BLaER1 treated with 17β-estradiol and CSF1 and Interleukin-3, amounts not matched to agents 10 nM and 100 nM (cell line): ENCODE results near the gene MTARC1.
A peak's percentile ranks its signal among the peaks of the same experiment; 100 is the strongest.

Experiments
- H3K27ac ChIP-seq, 11 experiments: shearing (Covaris generic); formaldehyde crosslinking; 2 replicates each; pipeline ENCODE4 v1.8.1; 2022
- H3K27me3 ChIP-seq, 11 experiments: shearing (Covaris generic); formaldehyde crosslinking; 2 replicates each; pipeline ENCODE4 v1.8.1; 2022
- H3K36me3 ChIP-seq, 11 experiments: shearing (Covaris generic); formaldehyde crosslinking; 2 replicates each; pipeline ENCODE4 v1.8.1; 2022
- H3K4me1 ChIP-seq, 10 experiments: shearing (Covaris generic); formaldehyde crosslinking; 2 replicates each; pipeline ENCODE4 v1.8.1; 2022
- H3K4me2 ChIP-seq, 11 experiments: shearing (Covaris generic); formaldehyde crosslinking; 2 replicates each; pipeline ENCODE4 v1.8.1; 2022
- H3K4me3 ChIP-seq, 10 experiments: shearing (Covaris generic); formaldehyde crosslinking; 2 replicates each; pipeline ENCODE4 v1.8.1; 2022
- H3K9ac ChIP-seq, 11 experiments: shearing (Covaris generic); formaldehyde crosslinking; 2 replicates each; pipeline ENCODE4 v1.8.1; 2022
- H3K9me3 ChIP-seq, 11 experiments: shearing (Covaris generic); formaldehyde crosslinking; replicated peaks in 1 of 11; 2 replicates each; pipeline ENCODE4 v1.8.1; 2022
- H4K20me1 ChIP-seq, 11 experiments: shearing (Covaris generic); formaldehyde crosslinking; 2 replicates each; pipeline ENCODE4 v1.8.1; 2022
- Cebpa-rat ChIP-seq, 11 experiments: shearing (Covaris generic); IDR thresholded peaks; 2 replicates each; pipeline ENCODE4 v1.8.1; 2022

MTARC1 gene

DNA sequence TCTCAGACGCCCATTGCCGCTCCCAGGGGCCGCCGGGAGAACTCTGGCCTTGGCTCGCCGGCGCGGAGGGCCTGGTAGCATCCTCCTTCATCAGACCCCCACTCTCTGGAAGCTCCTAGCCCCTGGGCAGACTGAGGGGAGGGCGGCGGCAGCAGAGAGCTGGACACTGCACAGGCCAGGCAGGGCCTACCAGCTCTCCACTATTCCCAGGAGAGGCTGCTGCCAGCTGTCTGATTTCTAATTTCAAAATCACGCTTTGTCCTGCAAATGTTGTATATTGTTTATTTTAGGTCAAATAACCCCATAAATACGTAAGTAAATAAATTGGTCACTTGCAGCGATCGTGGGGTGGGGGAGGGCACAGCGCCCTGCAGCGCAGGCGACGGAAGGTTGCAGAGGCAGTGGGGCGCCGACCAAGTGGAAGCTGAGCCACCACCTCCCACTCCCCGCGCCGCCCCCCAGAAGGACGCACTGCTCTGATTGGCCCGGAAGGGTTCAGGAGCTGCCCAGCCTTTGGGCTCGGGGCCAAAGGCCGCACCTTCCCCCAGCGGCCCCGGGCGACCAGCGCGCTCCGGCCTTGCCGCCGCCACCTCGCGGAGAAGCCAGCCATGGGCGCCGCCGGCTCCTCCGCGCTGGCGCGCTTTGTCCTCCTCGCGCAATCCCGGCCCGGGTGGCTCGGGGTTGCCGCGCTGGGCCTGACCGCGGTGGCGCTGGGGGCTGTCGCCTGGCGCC is at the start of gene MTARC1:
Gene MTARC1, plus strand, starts transcription at position 577 of the 732 bp plus-strand sequence. Its CDS starts 32 bp downstream, at position 609.
- Histone ChIP-seq H3K4me1 (peaks cover 0 to 22% (median 14%) of the 10 kb centered on the region in 10 experiments; a peak in 14 of 20 replicates), H3K9ac (peak within 1 kb of the TSS; percentile 18 to 59 (median 44); a peak in 14 of 22 replicates), H3K4me3 (peak within 1 kb of the TSS; percentile 41 to 66 (median 55)), H3K36me3 (no peaks in the 10 kb centered on the region), H4K20me1 (peaks cover 0 to 4% (median 0%) of the 10 kb centered on the region in 11 experiments; a peak in 1 of 22 replicates), H3K27ac (peak within 1 kb of the TSS in 1 of 11 experiments; percentile 16; a peak in 1 of 22 replicates), H3K9me3 (peaks cover 0 to 12% (median 4%) of the 10 kb centered on the region in 11 experiments; a peak in 6 of 22 replicates), H3K4me2 (peak within 1 kb of the TSS; percentile 69 to 89 (median 80)), H3K27me3 (peaks cover 32 to 40% (median 36%) of the 10 kb centered on the region in 11 experiments)
- no peak for TF ChIP-seq Cebpa-rat (IDR thresholded peaks at IDR 0.05)

DNA sequence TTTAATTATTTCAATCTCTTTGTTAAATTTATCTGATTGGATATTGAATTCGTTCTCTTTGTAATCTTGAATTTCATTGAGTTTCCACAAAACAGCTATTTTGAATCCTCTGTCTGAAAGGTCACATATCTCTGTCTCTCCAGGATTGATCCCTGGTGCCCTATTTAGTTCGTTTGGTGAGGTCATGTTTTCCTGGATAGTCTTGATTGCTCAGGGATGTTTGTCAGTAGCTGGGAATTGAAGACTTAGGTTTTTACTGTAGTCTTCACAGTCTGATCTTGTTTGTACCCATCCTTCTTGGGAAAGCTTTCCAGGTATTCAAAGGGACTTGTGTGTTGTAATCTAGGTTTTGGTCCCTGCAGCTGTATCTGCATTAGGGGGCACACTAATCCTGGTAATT is 45.4 kb upstream of the MTARC1 start:
- Histone ChIP-seq H3K4me1 (no peaks in the 10 kb centered on the region), H3K9ac (no peak overlapping the region), H3K9me3 (no peaks in the 10 kb centered on the region), H4K20me1 (no peaks in the 10 kb centered on the region), H3K36me3 (no peaks in the 10 kb centered on the region), H3K4me3 (no peak overlapping the region), H3K4me2 (no peak overlapping the region), H3K27me3 (peaks cover 0 to under 1% (median 0%) of the 10 kb centered on the region in 11 experiments; a peak in 2 of 22 replicates), H3K27ac (no peak overlapping the region)
- TF ChIP-seq Cebpa-rat (IDR thresholded peaks at IDR 0.05) = no peak

DNA sequence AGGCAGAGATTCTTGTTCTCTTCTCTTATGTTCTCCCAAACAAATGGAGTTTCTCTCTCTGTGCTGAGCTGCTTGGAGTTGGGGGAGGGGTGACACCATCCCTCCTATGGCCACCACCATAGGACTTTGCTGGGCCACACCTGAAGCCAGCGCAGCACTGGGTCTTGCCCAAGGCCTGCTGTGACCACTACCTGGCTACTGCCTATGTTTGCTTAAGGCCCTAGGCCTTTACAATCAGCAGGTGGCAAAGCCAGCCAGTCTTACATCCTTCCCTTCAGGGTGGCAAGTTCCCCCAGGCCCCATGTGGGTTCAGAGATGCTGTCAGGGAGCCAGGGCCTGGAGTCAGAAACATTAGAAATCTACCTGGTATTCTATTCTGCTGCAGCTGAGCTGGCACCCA is 44.9 kb upstream of the MTARC1 start:
- H3K27ac ChIP-seq = no peak overlapping the region
- H3K36me3 ChIP-seq = no peaks in the 10 kb centered on the region
- no peaks in the 10 kb centered on the region for H3K4me1 ChIP-seq
- no peak overlapping the region for H3K4me2 ChIP-seq
- H3K9ac ChIP-seq = no peak overlapping the region
- no peaks in the 10 kb centered on the region for H4K20me1 ChIP-seq
- no peak overlapping the region for H3K4me3 ChIP-seq
- no peak for TF ChIP-seq Cebpa-rat (IDR thresholded peaks at IDR 0.05)
- no peaks in the 10 kb centered on the region for H3K9me3 ChIP-seq
- peaks cover 0 to 6% (median 3%) of the 10 kb centered on the region in 11 experiments; a peak in 14 of 22 replicates for H3K27me3 ChIP-seq

DNA sequence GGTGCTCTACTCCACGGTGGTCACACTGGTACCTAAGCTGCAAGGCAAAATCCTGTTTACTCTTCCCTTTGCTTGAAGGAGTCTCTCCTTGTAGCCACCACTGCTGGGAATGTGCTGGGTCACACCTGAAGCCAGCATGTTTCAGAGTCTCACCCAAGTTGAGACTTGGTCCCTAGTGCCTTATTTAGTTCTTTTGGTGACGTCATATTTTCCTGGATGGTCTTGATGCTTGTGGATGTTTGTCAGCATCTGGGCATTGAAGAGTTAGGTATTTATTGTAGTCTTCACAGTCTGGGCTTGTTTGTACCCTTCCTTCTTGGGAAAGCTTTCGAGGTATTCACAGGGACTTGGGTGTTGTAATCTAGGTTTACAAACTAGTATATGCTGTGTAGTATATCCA is 44.2 kb upstream of the MTARC1 start:
- H3K9ac ChIP-seq = no peak overlapping the region
- no peak overlapping the region for H3K27ac ChIP-seq
- H3K9me3 ChIP-seq = peaks cover 0 to 3% (median 2%) of the 10 kb centered on the region in 11 experiments; a peak in 11 of 22 replicates
- TF ChIP-seq Cebpa-rat (IDR thresholded peaks at IDR 0.05) = no peak
- no peak overlapping the region for H3K4me3 ChIP-seq
- no peaks in the 10 kb centered on the region for H3K4me1 ChIP-seq
- no peaks in the 10 kb centered on the region for H3K36me3 ChIP-seq
- H3K27me3 ChIP-seq = peaks cover 5 to 13% (median 10%) of the 10 kb centered on the region in 11 experiments
- H4K20me1 ChIP-seq = no peaks in the 10 kb centered on the region
- no peak overlapping the region for H3K4me2 ChIP-seq

DNA sequence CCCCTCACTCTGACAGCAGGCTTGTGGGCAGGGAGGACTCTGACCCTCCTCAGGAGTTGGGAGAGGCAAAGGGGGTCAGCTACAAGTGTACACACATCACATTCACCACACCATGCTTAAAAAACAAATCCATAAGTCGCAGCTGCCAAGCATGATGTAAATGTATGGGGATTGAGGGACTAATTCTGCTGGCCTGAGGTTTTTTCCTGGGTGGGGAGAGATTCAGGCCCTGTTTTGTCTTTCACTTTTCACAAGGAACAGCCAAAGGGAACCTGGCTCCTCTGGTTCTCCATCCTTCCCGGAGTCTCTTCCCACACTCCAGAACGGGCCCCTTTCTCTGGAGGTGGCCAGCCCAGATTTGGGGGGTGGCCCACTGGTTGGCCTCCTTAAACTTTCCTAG is 39.9 kb upstream of the MTARC1 start:
- Histone ChIP-seq H3K9ac (no peak overlapping the region), H3K4me1 (no peaks in the 10 kb centered on the region), H4K20me1 (no peaks in the 10 kb centered on the region), H3K4me3 (no peak overlapping the region), H3K9me3 (peaks cover 17 to 29% (median 25%) of the 10 kb centered on the region in 11 experiments), H3K36me3 (no peaks in the 10 kb centered on the region), H3K27me3 (peaks cover 25 to 43% (median 38%) of the 10 kb centered on the region in 11 experiments), H3K4me2 (no peak overlapping the region), H3K27ac (no peak overlapping the region)
- no peak for TF ChIP-seq Cebpa-rat (IDR thresholded peaks at IDR 0.05)

DNA sequence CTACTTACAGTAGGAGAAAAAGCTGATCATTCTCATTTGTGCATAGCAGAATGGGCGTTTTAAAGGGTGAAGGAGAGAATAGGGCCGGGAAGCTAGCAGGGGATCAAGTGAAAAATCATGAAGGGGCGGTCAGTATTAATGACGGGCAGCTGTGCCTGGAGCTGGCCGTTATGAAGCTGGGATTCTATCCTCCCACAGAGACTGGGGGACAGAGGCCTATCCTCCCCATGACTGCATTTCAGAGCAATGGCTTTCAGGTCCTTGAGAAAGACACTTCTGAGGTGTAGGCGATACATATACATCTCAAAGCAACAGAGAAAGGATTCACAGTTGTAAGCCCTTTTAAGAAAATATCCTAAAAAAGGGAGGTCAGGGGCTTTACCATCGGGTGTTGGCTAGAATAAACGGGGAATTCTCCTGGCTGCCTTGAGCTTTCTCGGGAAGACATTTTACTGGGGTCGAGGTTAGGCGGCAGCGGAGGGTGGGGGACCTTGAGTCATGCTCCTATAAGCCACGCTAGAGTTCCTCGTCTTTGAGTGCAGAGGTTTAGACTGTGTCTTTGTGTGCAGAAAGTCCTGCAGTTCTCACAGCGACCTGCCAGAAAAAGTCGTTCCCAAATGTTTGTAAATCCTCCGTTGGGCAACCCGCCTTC is 39.1 kb upstream of the MTARC1 start:
- Histone ChIP-seq H3K9ac (no peak overlapping the region), H3K4me3 (no peak overlapping the region), H3K27ac (no peak overlapping the region), H3K4me2 (no peak overlapping the region), H3K27me3 (peaks cover 25 to 43% (median 38%) of the 10 kb centered on the region in 11 experiments), H3K9me3 (peaks cover 17 to 29% (median 25%) of the 10 kb centered on the region in 11 experiments), H4K20me1 (no peaks in the 10 kb centered on the region), H3K36me3 (no peaks in the 10 kb centered on the region), H3K4me1 (no peaks in the 10 kb centered on the region)
- no peak for TF ChIP-seq Cebpa-rat (IDR thresholded peaks at IDR 0.05)

DNA sequence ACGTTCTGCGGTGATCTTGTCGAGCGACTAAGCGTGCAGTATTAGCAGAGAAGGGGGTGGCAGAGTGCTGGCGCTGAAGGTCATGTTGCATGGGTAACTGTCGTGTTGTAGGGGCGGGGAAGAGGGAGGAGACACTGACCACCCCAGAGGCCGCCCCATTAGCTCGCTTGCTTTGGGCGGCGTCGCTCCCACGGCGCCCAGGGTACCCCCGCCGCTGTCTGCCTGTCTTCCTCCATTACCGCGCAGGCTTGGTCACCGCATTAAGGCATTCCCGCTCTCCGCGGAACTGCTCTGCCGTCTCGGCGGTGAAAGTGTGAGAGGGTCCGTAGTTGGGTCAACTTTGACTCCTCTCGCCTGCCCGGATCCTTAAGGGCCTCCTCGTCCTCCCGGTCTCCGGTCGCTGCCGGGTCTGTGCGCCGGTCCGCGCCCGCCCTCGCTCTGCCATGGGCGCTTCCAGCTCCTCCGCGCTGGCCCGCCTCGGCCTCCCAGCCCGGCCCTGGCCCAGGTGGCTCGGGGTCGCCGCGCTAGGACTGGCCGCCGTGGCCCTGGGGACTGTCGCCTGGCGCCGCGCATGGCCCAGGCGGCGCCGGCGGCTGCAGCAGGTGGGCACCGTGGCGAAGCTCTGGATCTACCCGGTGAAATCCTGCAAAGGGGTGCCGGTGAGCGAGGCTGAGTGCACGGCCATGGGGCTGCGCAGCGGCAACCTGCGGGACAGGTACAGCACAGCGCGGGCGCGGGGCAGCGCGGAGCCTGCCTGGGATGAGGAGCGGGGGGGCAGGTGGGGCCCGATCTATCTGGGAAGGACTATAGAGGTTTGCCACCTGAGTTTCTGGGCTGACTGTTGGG is 38.4 kb upstream of the MTARC1 start, which contains the start of gene MTARC2:
Gene MTARC2, plus strand, starts transcription at position 234 of the 846 bp plus-strand sequence. Its CDS starts 210 bp downstream, at position 444.
- no peak within 1 kb of the TSS for H3K9ac ChIP-seq
- H4K20me1 ChIP-seq = no peaks in the 10 kb centered on the region
- TF ChIP-seq Cebpa-rat (IDR thresholded peaks at IDR 0.05) = no peak
- peak within 1 kb of the TSS in 3 of 11 experiments; percentile 3 to 29 (median 9); a peak in 4 of 22 replicates for H3K4me2 ChIP-seq
- H3K27ac ChIP-seq = no peak within 1 kb of the TSS
- peaks cover 25 to 43% (median 38%) of the 10 kb centered on the region in 11 experiments for H3K27me3 ChIP-seq
- no peaks in the 10 kb centered on the region for H3K36me3 ChIP-seq
- H3K9me3 ChIP-seq = peaks cover 17 to 29% (median 25%) of the 10 kb centered on the region in 11 experiments
- H3K4me1 ChIP-seq = no peaks in the 10 kb centered on the region
- H3K4me3 ChIP-seq = peak within 1 kb of the TSS in 2 of 10 experiments; percentile 7 to 13; a peak in 2 of 20 replicates

DNA sequence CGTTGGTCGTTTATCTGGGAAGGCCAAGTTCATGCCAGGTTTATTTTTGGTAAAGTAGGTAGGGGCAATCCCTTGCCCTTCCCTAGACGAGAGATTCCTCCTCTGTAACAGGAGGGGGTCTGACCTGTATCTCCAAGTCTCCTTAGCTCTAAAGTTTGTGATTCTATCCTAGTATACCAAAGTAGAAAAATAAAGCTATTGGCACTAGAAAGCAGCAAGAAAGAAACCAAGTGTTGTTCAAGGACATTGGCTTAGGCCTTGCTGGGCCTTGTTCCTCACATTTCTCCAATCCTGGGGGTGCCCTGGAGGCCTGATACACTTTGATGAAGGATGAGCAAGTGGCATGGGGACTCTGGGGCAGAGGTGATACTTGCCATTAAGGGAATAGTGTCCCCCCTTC is 37.8 kb upstream of the MTARC1 start:
- no peak for TF ChIP-seq Cebpa-rat (IDR thresholded peaks at IDR 0.05)
- peaks cover 17 to 29% (median 25%) of the 10 kb centered on the region in 11 experiments for H3K9me3 ChIP-seq
- no peak overlapping the region for H3K4me2 ChIP-seq
- peaks cover 25 to 43% (median 38%) of the 10 kb centered on the region in 11 experiments for H3K27me3 ChIP-seq
- H3K4me1 ChIP-seq = no peaks in the 10 kb centered on the region
- no peaks in the 10 kb centered on the region for H3K36me3 ChIP-seq
- no peaks in the 10 kb centered on the region for H4K20me1 ChIP-seq
- H3K9ac ChIP-seq = no peak overlapping the region
- H3K4me3 ChIP-seq = no peak overlapping the region
- H3K27ac ChIP-seq = no peak overlapping the region
